Activated T-cell treated with anti-CD3 and anti-CD28 coated beads, Interleukin-2, amount 50 U/mL, for 24 hours (primary cell): ENCODE results near the gene GSK3B.

Experiments used
- DNase-seq: peaks from one replicate; pipeline ENCODE4 v3.0.0-alpha.2; 2020
- H3K27ac Mint-ChIP-seq: 2 replicates; pipeline ENCODE4 v1.8.0; 2020; ENCODE audit warnings: mild to moderate bottlenecking, mixed read lengths
- H3K27me3 Mint-ChIP-seq: 2 replicates; pipeline ENCODE4 v1.8.0; 2020; ENCODE audit warnings: mixed read lengths
- H3K36me3 Mint-ChIP-seq: 2 replicates; pipeline ENCODE4 v1.8.0; 2020; ENCODE audit warnings: low read depth, mixed read lengths
- H3K4me1 Mint-ChIP-seq: 2 replicates; pipeline ENCODE4 v1.8.0; 2020; ENCODE audit warnings: low read depth, mixed read lengths
- H3K4me3 Mint-ChIP-seq: 2 replicates; pipeline ENCODE4 v1.8.0; 2020; ENCODE audit warnings: mild to moderate bottlenecking, moderate library complexity, mixed read lengths
- H3K9me3 Mint-ChIP-seq: 2 replicates; pipeline ENCODE4 v1.8.0; 2020; ENCODE audit warnings: mixed read lengths

GSK3B gene

DNA sequence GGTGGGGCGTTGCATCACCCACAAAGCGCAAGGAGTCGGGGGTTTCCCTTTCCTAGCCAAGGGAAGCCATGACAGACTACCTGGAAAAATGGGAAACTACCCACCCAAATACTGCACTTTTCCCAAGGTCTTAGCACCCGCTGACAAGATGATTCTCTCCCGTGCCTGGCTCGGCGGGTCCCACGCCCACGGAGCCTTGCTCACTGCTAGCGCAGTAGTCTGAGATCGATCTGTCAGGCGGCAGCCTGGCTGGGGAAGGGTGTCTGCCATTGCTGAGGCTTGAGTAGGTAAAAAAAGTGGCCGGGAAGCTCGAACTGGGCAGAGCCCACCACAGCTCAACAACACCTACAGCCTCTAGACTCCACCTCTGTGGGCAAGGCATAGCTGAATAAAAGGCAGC, 112.9 kb downstream of the GSK3B start:
- Mint-ChIP-seq H3K4me3 (no peak overlapping the region), H3K36me3 (peaks cover 68% of the 10 kb centered on the region), H3K27me3 (no peaks in the 10 kb centered on the region), H3K4me1 (peaks cover 52% of the 10 kb centered on the region), H3K27ac (no peak overlapping the region), H3K9me3 (peaks cover 28% of the 10 kb centered on the region)
- no peak for DNase-seq

GRCh38 chr3:119978554-119979208, 115.6 kb downstream of the GSK3B start:
- Mint-ChIP-seq H3K9me3 (peaks cover 3% of the 10 kb centered on the region), H3K4me3 (no peak overlapping the region), H3K4me1 (peaks cover 47% of the 10 kb centered on the region), H3K27ac (no peak overlapping the region), H3K36me3 (peaks cover 49% of the 10 kb centered on the region), H3K27me3 (no peaks in the 10 kb centered on the region)
- DNase-seq: no peak

DNA sequence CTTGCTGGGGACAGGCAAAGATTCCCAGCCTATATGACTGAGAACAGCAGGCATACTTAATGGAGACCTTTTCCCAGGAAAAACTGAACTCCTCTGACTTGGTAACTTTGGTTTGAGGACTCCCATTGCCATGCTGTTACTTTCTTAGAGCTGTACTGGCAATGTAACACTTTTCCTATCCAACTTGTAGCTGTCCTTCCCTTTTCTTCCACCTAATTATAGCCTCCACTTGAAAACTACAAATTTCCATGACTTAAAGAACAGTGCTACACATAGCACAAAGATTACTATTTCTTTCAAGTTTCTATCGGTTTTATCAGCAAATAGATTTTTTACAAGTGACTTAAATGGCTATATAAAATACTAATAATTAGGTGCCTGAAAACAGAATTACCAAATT, 116.9 kb downstream of the GSK3B start:
- H3K27me3 Mint-ChIP-seq: no peaks in the 10 kb centered on the region
- H3K9me3 Mint-ChIP-seq: no peaks in the 10 kb centered on the region
- peaks cover 44% of the 10 kb centered on the region for H3K4me1 Mint-ChIP-seq

DNA sequence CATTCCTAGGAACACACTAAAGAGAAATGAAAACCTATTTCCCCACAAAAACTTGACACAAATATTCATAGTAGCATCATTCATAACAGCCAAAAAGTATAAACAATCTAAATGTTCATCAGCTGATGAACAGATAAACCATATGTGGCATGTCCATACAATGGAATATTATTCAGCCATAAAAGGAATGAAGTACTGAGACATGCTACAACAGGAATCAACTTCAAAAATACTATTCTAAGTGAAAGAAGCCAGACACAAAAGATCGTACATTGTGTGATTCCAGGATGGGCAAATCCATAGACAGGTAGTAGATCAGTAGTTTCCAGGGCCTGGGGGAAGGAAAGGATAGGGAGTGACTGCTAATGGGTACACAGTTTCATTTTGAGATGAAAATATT, 118.0 kb downstream of the GSK3B start:
- Mint-ChIP-seq H3K27me3 (no peaks in the 10 kb centered on the region), H3K4me1 (peaks cover 41% of the 10 kb centered on the region), H3K4me3 (no peak overlapping the region), H3K36me3 (peaks cover 39% of the 10 kb centered on the region), H3K9me3 (peaks cover 3% of the 10 kb centered on the region), H3K27ac (peak overlapping the region; percentile 20)
- DNase-seq: no peak

More for the DNA sequence above, 116.9 kb downstream of the GSK3B start:
- Mint-ChIP-seq H3K4me3 (no peak overlapping the region), H3K27ac (no peak overlapping the region), H3K36me3 (peaks cover 43% of the 10 kb centered on the region)
- no peak for DNase-seq

DNA sequence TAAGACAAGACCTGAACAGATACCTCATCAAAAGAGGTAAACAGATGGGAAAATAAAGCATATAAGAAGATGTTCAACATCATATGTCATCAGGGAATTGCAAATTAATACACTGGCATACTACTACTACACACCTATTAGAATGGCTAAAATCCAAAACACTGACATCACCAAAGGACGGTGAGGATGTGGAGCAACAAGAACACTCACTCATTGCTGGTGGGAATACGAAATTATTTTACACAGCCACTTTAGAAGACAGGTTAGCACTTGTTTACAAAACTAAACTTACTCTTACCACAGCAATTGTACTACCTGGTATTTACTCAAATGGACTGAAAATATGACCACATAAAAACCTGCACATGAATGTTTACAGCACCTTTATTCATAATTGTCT, 119.6 kb downstream of the GSK3B start:
- H3K36me3 Mint-ChIP-seq: peaks cover 36% of the 10 kb centered on the region
- peaks cover 3% of the 10 kb centered on the region for H3K9me3 Mint-ChIP-seq
- H3K4me3 Mint-ChIP-seq: no peak overlapping the region
- no peak for DNase-seq
- H3K27ac Mint-ChIP-seq: no peak overlapping the region
- no peaks in the 10 kb centered on the region for H3K27me3 Mint-ChIP-seq
- peaks cover 46% of the 10 kb centered on the region for H3K4me1 Mint-ChIP-seq

DNA sequence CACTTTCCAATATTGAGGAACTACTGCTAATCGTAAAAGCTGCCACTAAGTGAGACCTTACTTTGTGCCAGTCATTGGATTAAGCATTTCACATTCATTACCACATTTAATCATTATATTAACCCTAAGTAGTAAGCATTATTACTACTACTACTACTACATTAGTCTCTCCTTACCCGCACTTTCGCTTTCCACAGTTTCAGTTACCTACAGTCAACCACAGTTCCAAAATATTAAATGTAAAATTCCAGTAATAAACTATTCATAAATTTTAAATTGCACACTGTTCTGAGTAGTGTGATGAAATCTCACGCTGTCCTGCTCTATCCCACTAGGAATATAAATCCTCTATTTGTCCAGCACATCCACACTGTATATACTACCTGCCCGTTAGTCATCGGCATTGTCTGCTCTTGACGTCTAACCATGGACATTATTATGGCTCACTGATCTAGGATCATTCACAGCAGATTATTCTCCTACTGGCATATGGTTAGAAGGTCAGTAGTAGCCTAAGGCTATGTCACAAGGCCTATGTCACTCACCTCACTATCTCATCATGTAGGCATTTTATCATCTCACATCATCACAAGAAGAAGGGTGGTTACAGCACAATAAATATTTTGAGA, 121.1 kb downstream of the GSK3B start:
- peaks cover 3% of the 10 kb centered on the region for H3K9me3 Mint-ChIP-seq
- no peak overlapping the region for H3K4me3 Mint-ChIP-seq
- no peak for DNase-seq
- no peak overlapping the region for H3K27ac Mint-ChIP-seq
- peaks cover 27% of the 10 kb centered on the region for H3K36me3 Mint-ChIP-seq
- peaks cover 45% of the 10 kb centered on the region for H3K4me1 Mint-ChIP-seq
- no peaks in the 10 kb centered on the region for H3K27me3 Mint-ChIP-seq

- H3K4me3 Mint-ChIP-seq: no peak overlapping the region
- no peaks in the 10 kb centered on the region for H3K27me3 Mint-ChIP-seq
- peaks cover 31% of the 10 kb centered on the region for H3K4me1 Mint-ChIP-seq
- no peak for DNase-seq
- peaks cover 19% of the 10 kb centered on the region for H3K36me3 Mint-ChIP-seq
- H3K9me3 Mint-ChIP-seq: peaks cover 3% of the 10 kb centered on the region
- H3K27ac Mint-ChIP-seq: peak overlapping the region; percentile 38
These were observed 124.5 kb downstream of the GSK3B start for GRCh38 chr3:119969759-119970158.

- peaks cover 26% of the 10 kb centered on the region for H3K36me3 Mint-ChIP-seq
- H3K4me3 Mint-ChIP-seq: no peak overlapping the region
- H3K9me3 Mint-ChIP-seq: peaks cover 6% of the 10 kb centered on the region
- H3K4me1 Mint-ChIP-seq: peaks cover 36% of the 10 kb centered on the region
- no peak for DNase-seq
- H3K27me3 Mint-ChIP-seq: no peaks in the 10 kb centered on the region
- H3K27ac Mint-ChIP-seq: no peak overlapping the region
These were observed 126.8 kb downstream of the GSK3B start for GRCh38 chr3:119967353-119968006.

GRCh38 chr3:119965692-119966091, 128.6 kb downstream of the GSK3B start:
- Mint-ChIP-seq H3K4me1 (peaks cover 38% of the 10 kb centered on the region), H3K9me3 (peaks cover 3% of the 10 kb centered on the region), H3K4me3 (no peak overlapping the region), H3K27ac (no peak overlapping the region), H3K36me3 (peaks cover 29% of the 10 kb centered on the region), H3K27me3 (no peaks in the 10 kb centered on the region)
- no peak for DNase-seq

DNA sequence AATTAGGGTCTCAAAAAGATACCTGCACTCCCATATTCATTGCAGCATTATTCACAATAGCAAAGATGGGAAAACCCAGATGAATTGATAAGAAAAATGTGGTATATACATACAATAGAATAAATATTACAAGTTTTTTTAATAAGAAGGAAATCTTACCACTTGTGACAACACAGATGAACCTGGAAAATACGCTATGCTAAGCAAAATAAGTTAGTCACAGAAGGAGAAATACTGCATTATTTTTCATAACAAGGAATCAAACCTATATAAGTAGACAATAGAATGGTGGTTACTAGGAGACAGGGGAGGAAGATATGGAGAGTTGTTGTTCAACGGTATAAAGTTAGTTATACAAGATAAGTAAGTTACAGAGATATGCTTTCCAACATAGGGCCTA, 130.0 kb downstream of the GSK3B start:
- Mint-ChIP-seq H3K4me3 (no peak overlapping the region), H3K36me3 (peaks cover 22% of the 10 kb centered on the region), H3K27ac (no peak overlapping the region), H3K27me3 (no peaks in the 10 kb centered on the region), H3K4me1 (peaks cover 32% of the 10 kb centered on the region), H3K9me3 (peaks cover 3% of the 10 kb centered on the region)
- DNase-seq: no peak

DNA sequence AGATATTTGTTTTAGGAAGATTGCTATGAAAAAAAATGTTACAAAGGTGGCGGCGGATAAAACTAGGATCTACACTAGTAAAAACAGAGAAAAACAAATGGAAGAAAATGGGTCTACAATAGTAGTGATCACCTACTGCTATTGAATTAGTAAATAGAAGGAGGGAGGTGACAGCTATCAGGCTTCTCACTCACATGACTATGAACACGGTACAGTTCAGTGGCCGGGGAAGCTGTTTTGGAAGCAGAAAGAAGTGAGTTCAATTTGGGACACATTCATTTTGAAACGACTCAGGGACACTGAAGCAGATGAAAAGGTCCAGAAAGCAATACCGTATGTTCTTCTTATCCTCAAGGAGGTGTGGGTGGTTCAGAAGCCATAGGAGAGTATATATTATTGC, 138.3 kb downstream of the GSK3B start:
- H3K27ac Mint-ChIP-seq: no peak overlapping the region
- no peaks in the 10 kb centered on the region for H3K27me3 Mint-ChIP-seq
- H3K4me3 Mint-ChIP-seq: no peak overlapping the region
- H3K36me3 Mint-ChIP-seq: peaks cover 12% of the 10 kb centered on the region
- no peaks in the 10 kb centered on the region for H3K9me3 Mint-ChIP-seq
- H3K4me1 Mint-ChIP-seq: peaks cover 47% of the 10 kb centered on the region
- no peak for DNase-seq

- H3K4me3 Mint-ChIP-seq: no peak overlapping the region
- H3K9me3 Mint-ChIP-seq: no peaks in the 10 kb centered on the region
- H3K36me3 Mint-ChIP-seq: peaks cover 14% of the 10 kb centered on the region
- H3K27me3 Mint-ChIP-seq: no peaks in the 10 kb centered on the region
- H3K4me1 Mint-ChIP-seq: peaks cover 46% of the 10 kb centered on the region
- DNase-seq: no peak
- H3K27ac Mint-ChIP-seq: no peak overlapping the region
These were observed 143.5 kb downstream of the GSK3B start for GRCh38 chr3:119950666-119951325.

DNA sequence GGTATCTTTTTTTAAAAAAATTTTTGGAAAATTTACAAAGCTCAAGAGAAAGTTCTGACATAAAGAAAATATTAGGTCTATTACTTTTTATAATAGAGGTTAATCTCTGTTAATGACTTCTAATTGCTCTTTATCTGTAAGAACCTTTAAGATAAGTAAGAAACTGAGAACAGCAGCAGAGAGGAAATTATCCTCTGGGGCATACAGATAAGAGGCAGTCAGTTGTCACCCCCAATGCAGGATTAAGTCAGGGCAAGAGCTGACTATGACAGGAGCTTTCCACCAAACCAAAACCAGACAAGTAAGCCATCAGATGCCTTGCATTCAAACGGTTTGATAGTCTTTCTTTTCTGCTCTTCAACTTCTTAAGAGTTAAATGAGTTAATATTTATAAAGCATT, 149.0 kb downstream of the GSK3B start:
- Mint-ChIP-seq H3K4me1 (peaks cover 47% of the 10 kb centered on the region), H3K9me3 (no peaks in the 10 kb centered on the region), H3K4me3 (no peak overlapping the region), H3K27me3 (no peaks in the 10 kb centered on the region), H3K36me3 (peaks cover 30% of the 10 kb centered on the region), H3K27ac (no peak overlapping the region)
- no peak for DNase-seq

- H3K27ac Mint-ChIP-seq: peak overlapping the region; percentile 5
- DNase-seq: no peak
- H3K36me3 Mint-ChIP-seq: peaks cover 30% of the 10 kb centered on the region
- H3K4me3 Mint-ChIP-seq: no peak overlapping the region
- no peaks in the 10 kb centered on the region for H3K9me3 Mint-ChIP-seq
- H3K27me3 Mint-ChIP-seq: no peaks in the 10 kb centered on the region
- H3K4me1 Mint-ChIP-seq: peaks cover 47% of the 10 kb centered on the region
These were observed 150.2 kb downstream of the GSK3B start for GRCh38 chr3:119944091-119944490.

DNA sequence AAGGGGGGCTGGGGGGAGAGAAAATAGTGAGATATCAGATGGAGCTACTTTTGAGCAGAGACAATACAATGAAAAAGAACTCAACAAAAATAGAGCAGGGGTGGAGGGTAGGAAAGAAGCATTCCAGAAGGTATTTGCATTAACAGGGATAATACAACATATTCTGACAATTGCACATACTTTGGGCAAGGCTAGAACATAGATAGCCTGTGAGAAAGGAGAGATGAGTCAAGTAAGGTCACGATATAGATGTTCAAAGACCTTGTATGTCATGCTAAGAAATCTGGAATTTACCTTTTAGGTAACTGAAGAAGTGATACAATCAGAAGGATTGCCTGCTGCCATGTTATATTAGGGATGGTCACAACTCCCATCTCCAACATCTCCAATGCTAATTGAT, 155.2 kb downstream of the GSK3B start:
- H3K27ac Mint-ChIP-seq: no peak overlapping the region
- H3K27me3 Mint-ChIP-seq: no peaks in the 10 kb centered on the region
- H3K4me1 Mint-ChIP-seq: peaks cover 59% of the 10 kb centered on the region
- no peak for DNase-seq
- H3K9me3 Mint-ChIP-seq: no peaks in the 10 kb centered on the region
- H3K36me3 Mint-ChIP-seq: peaks cover 26% of the 10 kb centered on the region
- no peak overlapping the region for H3K4me3 Mint-ChIP-seq
